ENCODE measurements around the gene SLC5A10.

Gene SLC5A10

GRCh38 chr17:18985475-18985874 is 33.5 kb downstream of the SLC5A10 start:
- DNase-seq (ENCODE audit: low spot score): no peak

GRCh38 chr17:18986541-18987229 is 34.7 kb downstream of the SLC5A10 start:
- no peak for DNase-seq (ENCODE audit: low spot score)

- DNase-seq (ENCODE audit: low spot score): no peak
These were observed 35.3 kb downstream of the SLC5A10 start for GRCh38 chr17:18987230-18987610.

GRCh38 chr17:18987862-18988545 is 36.0 kb downstream of the SLC5A10 start:
- DNase-seq (ENCODE audit: low spot score): no peak

GRCh38 chr17:18988546-18989173 is 36.7 kb downstream of the SLC5A10 start:
- no peak for DNase-seq (ENCODE audit: low spot score)

GRCh38 chr17:18990331-18990730 is 38.4 kb downstream of the SLC5A10 start:
- no peak for DNase-seq (ENCODE audit: low spot score)

- no peak for DNase-seq (ENCODE audit: low spot score)
These were observed 39.8 kb downstream of the SLC5A10 start for GRCh38 chr17:18991531-18992315.

GRCh38 chr17:18992454-18993130 is 40.6 kb downstream of the SLC5A10 start:
- no peak for DNase-seq (ENCODE audit: low spot score)

- DNase-seq (ENCODE audit: low spot score): no peak
These were observed 42.1 kb downstream of the SLC5A10 start for GRCh38 chr17:18993905-18994526.

- DNase-seq (ENCODE audit: low spot score): no peak
These were observed 42.7 kb downstream of the SLC5A10 start for GRCh38 chr17:18994631-18995030.

GRCh38 chr17:18995220-18995619 is 43.3 kb downstream of the SLC5A10 start:
- DNase-seq (ENCODE audit: low spot score): no peak

GRCh38 chr17:18996458-18996857 is 44.5 kb downstream of the SLC5A10 start:
- no peak for DNase-seq (ENCODE audit: low spot score)

- no peak for DNase-seq (ENCODE audit: low spot score)
These were observed 45.8 kb downstream of the SLC5A10 start for GRCh38 chr17:18997650-18998196.

- no peak for DNase-seq (ENCODE audit: low spot score)
These were observed 47.4 kb downstream of the SLC5A10 start for GRCh38 chr17:18999394-18999793.

- DNase-seq (ENCODE audit: low spot score): no peak
These were observed 47.9 kb downstream of the SLC5A10 start for GRCh38 chr17:18999911-19000310.

- no peak for DNase-seq (ENCODE audit: low spot score)
These were observed 48.8 kb downstream of the SLC5A10 start for GRCh38 chr17:19000531-19001325.

GRCh38 chr17:19001907-19002590 is 50.1 kb downstream of the SLC5A10 start:
- DNase-seq (ENCODE audit: low spot score): no peak

GRCh38 chr17:19002805-19003542 is 51.0 kb downstream of the SLC5A10 start:
- no peak for DNase-seq (ENCODE audit: low spot score)

Data from globus pallidus (tissue), 1 donor.